Upper lobe of left lung (tissue), 6 donors: ENCODE measurements around the gene GPRASP1. TPM values are rescaled to one million over a fixed set of nuclear protein-coding genes. Genes with fewer than 3 reads are reported as not detected.
"Not testable (repeated sequence)": the region's sequence is repeated elsewhere in the genome, so short reads cannot be mapped to it uniquely, and the experiment has no call there.

Experiments
- ATAC-seq, 2 donors: fragments of 200-7000 bp; cut with Tn5 transposase; one replicate each; pipeline ENCODE4 v1.9.1; 2022; ENCODE audit warnings: mild to moderate bottlenecking in 2 of 2, moderate library complexity in 2 of 2; ENCODE audit not compliant: low FRiP score in 2 of 2
- DNase-seq, 2 donors: peaks; one replicate each; pipeline ENCODE4 v3.0.0-alpha.2; 2019 to 2020
- H3K27ac ChIP-seq, 4 donors: fragments of 200-600 bp; sonication (generic); one replicate each; pipeline ENCODE4 v1.5.1; 2016 to 2019
- H3K27me3 ChIP-seq, 4 donors: fragments of 200-600 bp; sonication (generic); one replicate each; pipeline ENCODE4 v1.5.1; 2017 to 2019
- H3K36me3 ChIP-seq, 4 donors: fragments of 200-600 bp; sonication (generic); one replicate each; pipeline ENCODE4 v1.5.1; 2016 to 2019
- H3K4me1 ChIP-seq, 4 donors: fragments of 200-600 bp; sonication (generic); one replicate each; pipeline ENCODE4 v1.5.1; 2018 to 2019
- H3K4me3 ChIP-seq, 4 donors: fragments of 200-600 bp; sonication (generic); one replicate each; pipeline ENCODE4 v1.5.1; 2017 to 2019; ENCODE audit warnings: mild to moderate bottlenecking in 2 of 4, moderate library complexity in 1 of 4
- H3K9me3 ChIP-seq, 4 donors: fragments of 200-600 bp; sonication (generic); one replicate each; pipeline ENCODE4 v1.5.1; 2018 to 2019
- CTCF ChIP-seq, 6 experiments: fragments of 450-650 bp in 4 of 6; fragments of 200-600 bp in 2 of 6; sonication (generic) in 2 of 6; IDR thresholded peaks; one replicate each; pipeline ENCODE4 v1.5.1; 2016 to 2019; ENCODE audit warnings: antibody characterized with exemption in 6 of 6
- EP300 ChIP-seq, 4 donors: sonication (generic); formaldehyde crosslinking; IDR thresholded peaks; one replicate each; pipeline ENCODE4 v1.5.1; 2017; ENCODE audit warnings: antibody characterized with exemption in 4 of 4, control low read depth in 2 of 4
- POLR2A ChIP-seq, 4 donors: fragments of 450-650 bp; IDR thresholded peaks; one replicate each; pipeline ENCODE4 v1.5.1; 2016 to 2017; ENCODE audit warnings: antibody characterized with exemption in 4 of 4, mild to moderate bottlenecking in 2 of 4
- POLR2AphosphoS5 ChIP-seq, 2 donors: sonication (generic); formaldehyde crosslinking; IDR thresholded peaks; one replicate each; pipeline ENCODE4 v1.5.1; 2017; ENCODE audit warnings: antibody characterized with exemption in 2 of 2
- WGBS, 2 donors: methylation state at CpG; one replicate each; pipeline ENCODE4 v1.1.5; 2017 to 2018; 5-methylcytosine and 5-hydroxymethylcytosine counted together
- total RNA-seq, 6 donors: library from RNA; depleted of rRNA in 4 of 6; stranded (reverse); fragments of >200 nt in 4 of 6; gene quantifications; one replicate each; pipeline versions ENCODE4 v1.1.0 to v1.2.1, GENCODE V29; 2016 to 2021
- donor health status: DM: no; HTN: no; CAD: no; lungs with moderate emphysema.
- donor health status: DM: no; HTN: yes; CAD: no; lungs with severe emphysema.

The GPRASP1 gene
- total RNA-seq, 6 donors from 2014 or later: 2.7 to 8.4 (median 4.2) TPM

DNA sequence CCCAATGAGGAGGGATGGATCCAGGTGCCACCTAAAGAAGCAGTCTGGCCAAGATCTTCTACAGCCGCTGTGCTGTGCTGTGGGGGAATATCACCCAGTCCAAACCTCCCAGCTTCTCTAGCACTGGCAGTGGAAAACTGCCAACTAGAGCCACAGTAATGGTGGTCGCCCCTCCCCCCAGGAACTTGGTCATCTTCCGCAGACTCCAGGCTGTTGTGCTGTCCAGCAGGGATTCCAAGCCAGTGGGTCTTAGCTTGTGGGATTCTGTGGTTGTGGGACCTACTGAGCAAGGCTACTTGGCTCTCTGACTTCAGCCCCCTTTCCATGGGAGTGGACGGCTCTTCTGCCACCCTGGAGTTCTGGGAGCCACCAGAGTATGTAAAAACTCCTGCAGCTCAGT is 18.2 kb downstream of the GPRASP1 start:
- Histone ChIP-seq H3K27ac (no peak overlapping the region), H3K9me3 (peaks cover 0 to 15% (median 0%) of the 10 kb centered on the region in 4 donors), H3K4me1 (no peaks in the 10 kb centered on the region), H3K27me3 (no peaks in the 10 kb centered on the region), H3K36me3 (no peaks in the 10 kb centered on the region), H3K4me3 (no peak overlapping the region)
- no peak for DNase-seq
- TF ChIP-seq POLR2A (IDR thresholded peaks at IDR 0.05): no peak
- TF ChIP-seq EP300 (IDR thresholded peaks at IDR 0.05): no peak
- TF ChIP-seq POLR2AphosphoS5 (IDR thresholded peaks at IDR 0.05): no peak
- no peak for TF ChIP-seq CTCF (IDR thresholded peaks at IDR 0.05)
- ATAC-seq: peak in 1 of 2 donors; percentile 19
- WGBS, 2 donors: 77 to 90% methylated on average over 2 to 4 of the region's 4 CpGs

- H3K4me1 ChIP-seq: no peaks in the 10 kb centered on the region
- ATAC-seq: no peak
Measured at GRCh38 chrX:102672856-102673255, 21.6 kb downstream of the GPRASP1 start.

GRCh38 chrX:102677479-102677878 is 26.2 kb downstream of the GPRASP1 start:
- WGBS, 2 donors: 63 to 100% methylated on average over 1 of the region's 1 CpG
- not testable (repeated sequence) for H3K27me3 ChIP-seq, ATAC-seq, H3K4me1 ChIP-seq, DNase-seq, H3K27ac ChIP-seq, H3K9me3 ChIP-seq, H3K36me3 ChIP-seq, H3K4me3 ChIP-seq

More at GRCh38 chrX:102672856-102673255, 21.6 kb downstream of the GPRASP1 start:
- WGBS, 2 donors: 30 to 48% methylated on average over 3 of the region's 3 CpGs
- no peak for DNase-seq
- peaks cover 0 to 6% (median 0%) of the 10 kb centered on the region in 4 donors for H3K9me3 ChIP-seq
- H3K27ac ChIP-seq: no peak overlapping the region
- H3K36me3 ChIP-seq: no peaks in the 10 kb centered on the region
- no peak overlapping the region for H3K4me3 ChIP-seq
- TF ChIP-seq EP300 (IDR thresholded peaks at IDR 0.05): no peak
- no peak for TF ChIP-seq POLR2AphosphoS5 (IDR thresholded peaks at IDR 0.05)
- no peak for TF ChIP-seq POLR2A (IDR thresholded peaks at IDR 0.05)
- TF ChIP-seq CTCF (IDR thresholded peaks at IDR 0.05): no peak
- no peaks in the 10 kb centered on the region for H3K27me3 ChIP-seq

GRCh38 chrX:102684772-102685520 is 33.7 kb downstream of the GPRASP1 start:
- no peak for ATAC-seq
- no peak for DNase-seq
- TF ChIP-seq EP300 (IDR thresholded peaks at IDR 0.05) (no peak), POLR2AphosphoS5 (IDR thresholded peaks at IDR 0.05) (no peak), CTCF (IDR thresholded peaks at IDR 0.05) (no peak), POLR2A (IDR thresholded peaks at IDR 0.05) (no peak)
- no peak overlapping the region for H3K4me3 ChIP-seq
- H3K9me3 ChIP-seq: peaks cover 0 to 7% (median 2%) of the 10 kb centered on the region in 4 donors
- no peak overlapping the region for H3K27ac ChIP-seq
- no peaks in the 10 kb centered on the region for H3K4me1 ChIP-seq
- WGBS, 2 donors: 54 to 77% methylated on average over 2 of the region's 2 CpGs
- H3K27me3 ChIP-seq: no peaks in the 10 kb centered on the region
- no peaks in the 10 kb centered on the region for H3K36me3 ChIP-seq

- H3K4me3 ChIP-seq: no peak overlapping the region
- 74 to 96% methylated on average over 3 of the region's 3 CpGs for WGBS, 2 donors
- ATAC-seq: no peak
- H3K36me3 ChIP-seq: no peaks in the 10 kb centered on the region
- H3K27me3 ChIP-seq: no peaks in the 10 kb centered on the region
- DNase-seq: no peak
- no peak for TF ChIP-seq POLR2A (IDR thresholded peaks at IDR 0.05)
- no peak for TF ChIP-seq POLR2AphosphoS5 (IDR thresholded peaks at IDR 0.05)
- peaks cover 0 to 5% (median 0%) of the 10 kb centered on the region in 4 donors for H3K9me3 ChIP-seq
- no peak overlapping the region for H3K27ac ChIP-seq
- H3K4me1 ChIP-seq: no peaks in the 10 kb centered on the region
Measured at GRCh38 chrX:102694749-102695148, 43.5 kb downstream of the GPRASP1 start.

DNA sequence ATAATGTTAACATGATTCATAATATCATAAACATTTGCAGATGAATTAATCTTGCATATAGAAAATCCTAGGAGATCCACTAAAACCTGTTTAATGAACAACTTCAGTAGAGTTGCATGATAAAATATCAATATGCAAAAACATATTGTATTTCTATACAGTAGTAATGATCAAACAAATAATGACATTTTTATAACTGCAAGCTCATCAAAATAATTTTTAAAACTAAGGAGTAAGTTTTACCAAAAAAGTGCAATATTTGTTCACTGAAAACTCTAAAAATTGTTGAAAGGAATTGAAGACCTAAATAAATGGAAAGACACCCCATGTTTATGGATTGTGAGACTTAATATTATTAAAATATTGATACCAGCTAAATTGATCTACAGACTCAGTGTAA is 45.0 kb downstream of the GPRASP1 start:
- Histone ChIP-seq H3K9me3 (peaks cover 0 to 4% (median 0%) of the 10 kb centered on the region in 4 donors), H3K36me3 (no peaks in the 10 kb centered on the region), H3K4me3 (no peak overlapping the region), H3K27me3 (no peaks in the 10 kb centered on the region), H3K4me1 (no peaks in the 10 kb centered on the region), H3K27ac (no peak overlapping the region)
- no peak for DNase-seq
- no peak for ATAC-seq
- TF ChIP-seq POLR2AphosphoS5 (IDR thresholded peaks at IDR 0.05) (no peak), CTCF (IDR thresholded peaks at IDR 0.05) (no peak)
